PC-3 (cell line): Measurements from ENCODE around the gene TMEM18. TPM values are rescaled to one million over a fixed set of nuclear protein-coding genes. Genes with fewer than 3 reads are reported as not detected.

Experiments used
- ATAC-seq: fragments of 200-7000 bp; cut with Tn5 transposase; 2 replicates; pipeline ENCODE4 v1.9.1; 2020; ENCODE audit warnings: mild to moderate bottlenecking, moderate library complexity
- BruUV-seq: library from RNA; stranded (reverse); fragments of 400-500 nt; replicated peaks from 2 replicates; lab custom pipeline; 2021; lab: Mats Ljungman, UMichigan
- CTCF ChIA-PET: fragments of 300-600 bp; sonication (Branson Sonifier 250); formaldehyde crosslinking; loops from one replicate; lab custom pipeline; 2022; ENCODE audit warnings: antibody characterized with exemption; lab: Charles Lee
- POLR2A ChIA-PET: fragments of 300-600 bp; sonication (Branson Sonifier 250); formaldehyde crosslinking; loops from one replicate; lab custom pipeline; 2022; ENCODE audit warnings: antibody characterized with exemption; ENCODE audit not compliant: unreplicated experiment; lab: Charles Lee
- DNase-seq: peaks from one replicate; pipeline ENCODE4 v3.0.0-alpha.2; 2015
- H2AFZ ChIP-seq: fragments of 300-600 bp; sonication (generic); 2 replicates; pipeline ENCODE4 v1.6.0; 2016; ENCODE audit warnings: antibody characterized with exemption, low read length
- H3F3A ChIP-seq: fragments of 300-600 bp; sonication (generic); one replicate; pipeline ENCODE4 v1.6.0; 2017; ENCODE audit warnings: antibody characterized with exemption, low read length, control low read depth, mild to moderate bottlenecking; ENCODE audit not compliant: unreplicated experiment
- H3K27ac ChIP-seq: fragments of 300-600 bp; sonication (generic); 2 replicates; pipeline ENCODE4 v1.5.1; 2016; ENCODE audit warnings: mild to moderate bottlenecking, low read length
- H3K27me3 ChIP-seq: fragments of 300-600 bp; sonication (generic); 2 replicates; pipeline ENCODE4 v1.6.1; 2016; ENCODE audit warnings: low read length, mixed read lengths
- H3K36me3 ChIP-seq: fragments of 300-600 bp; sonication (generic); 2 replicates; pipeline ENCODE4 v1.6.1; 2016; ENCODE audit warnings: low read depth, mixed run types, low read length, mixed read lengths
- H3K4me1 ChIP-seq: fragments of 300-600 bp; sonication (generic); 2 replicates; pipeline ENCODE4 v1.5.1; 2016; ENCODE audit warnings: low read length; ENCODE audit not compliant: insufficient read depth
- H3K4me2 ChIP-seq: fragments of 300-600 bp; sonication (generic); 2 replicates; pipeline ENCODE4 v1.6.0; 2016; ENCODE audit warnings: low read length
- H3K4me3 ChIP-seq: fragments of 300-600 bp; sonication (generic); 2 replicates; pipeline ENCODE4 v1.5.1; 2016; ENCODE audit warnings: mild to moderate bottlenecking, low read length, mixed read lengths
- H3K79me2 ChIP-seq: fragments of 300-600 bp; sonication (generic); 2 replicates; pipeline ENCODE4 v1.6.1; 2017; ENCODE audit warnings: low read length, mixed read lengths
- H3K9ac ChIP-seq: fragments of 300-600 bp; sonication (generic); 2 replicates; pipeline ENCODE4 v1.6.0; 2016; ENCODE audit warnings: mild to moderate bottlenecking, low read length
- H3K9me2 ChIP-seq: fragments of 300-600 bp; sonication (generic); replicated peaks from 2 replicates; pipeline ENCODE4 v1.6.1; 2016; ENCODE audit warnings: mixed run types, low read length, mixed read lengths
- H3K9me3 ChIP-seq: fragments of 300-600 bp; sonication (generic); 2 replicates; pipeline ENCODE4 v1.6.1; 2016; ENCODE audit warnings: low read length, mixed read lengths
- H4K20me1 ChIP-seq: fragments of 300-600 bp; sonication (generic); 2 replicates; pipeline ENCODE4 v1.6.1; 2016; ENCODE audit warnings: low read length, mixed read lengths
- EZH2 ChIP-seq: fragments of 300-600 bp; sonication (generic); IDR thresholded peaks from one replicate; pipeline ENCODE4 v1.6.1; 2017; ENCODE audit warnings: antibody characterized with exemption, mild to moderate bottlenecking, low read length; ENCODE audit not compliant: unreplicated experiment
- EZH2phosphoT487 ChIP-seq: fragments of 300-600 bp; sonication (generic); IDR thresholded peaks from 2 replicates; pipeline ENCODE4 v1.6.1; 2018; ENCODE audit warnings: mild to moderate bottlenecking, antibody characterized with exemption, low read length, borderline replicate concordance
- intact Hi-C: fragments of 100-400 bp; cut with micrococcal nuclease; formaldehyde crosslinking; loops from 2 replicates; pipeline ENCODE4 v1.9.0; 2023
- total RNA-seq: library from RNA; depleted of rRNA; stranded (reverse); fragments of >200 nt; gene quantifications from 2 replicates; pipeline ENCODE4 v1.2.3, GENCODE V29; 2014
- TF ChIP-seq, protein P1 (sequence below): fragments of 300-600 bp; sonication (generic); conservative IDR thresholded peaks from 2 replicates; pipeline ENCODE4 v1.5.1; 2017; ENCODE audit warnings: antibody characterized with exemption, low read depth, mild to moderate bottlenecking, low read length

TMEM18 gene
- total RNA-seq, 1 experiment from 2014 or later, result 25.5 TPM

DNA sequence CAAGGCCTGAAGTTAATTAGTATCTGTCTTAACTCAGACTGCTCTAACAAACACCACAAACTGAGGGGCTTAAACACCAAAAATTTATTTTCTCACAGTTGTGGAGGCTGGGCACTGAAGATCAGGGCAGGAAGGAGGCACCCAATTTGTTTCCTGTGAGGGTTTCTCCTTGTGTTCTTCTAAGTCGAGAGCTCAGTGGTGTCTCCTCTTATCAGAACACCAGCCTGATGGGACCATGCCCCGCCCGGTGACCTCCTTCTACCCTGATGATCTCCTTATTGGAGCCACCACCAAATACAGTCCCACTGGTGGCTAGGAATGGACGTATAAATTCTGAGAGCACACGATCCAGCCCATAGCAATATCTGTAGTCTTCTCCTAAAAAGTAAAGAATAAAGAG is 20.5 kb downstream of the TMEM18 start:
- no TSS peak for BruUV-seq
- Histone ChIP-seq H3K27ac (no peak overlapping the region), H3K9me2 (no peaks in the 10 kb centered on the region), H3K4me3 (no peak overlapping the region), H3K9me3 (no peaks in the 10 kb centered on the region), H3K79me2 (no peaks in the 10 kb centered on the region), H3K27me3 (0 out of 2 replicates have a peak, but pooled peaks cover 5% of the 10 kb centered on the region), H3K36me3 (no peaks in the 10 kb centered on the region), H2AFZ (no peak overlapping the region), H3F3A (no peaks in the 10 kb centered on the region), H3K4me2 (no peak overlapping the region), H3K4me1 (no peaks in the 10 kb centered on the region), H3K9ac (no peak overlapping the region), H4K20me1 (no peaks in the 10 kb centered on the region)
- no peak for DNase-seq
- ChIA-PET POLR2A (no interaction called here), CTCF (no interaction called here)
- TF ChIP-seq, protein P1, sequence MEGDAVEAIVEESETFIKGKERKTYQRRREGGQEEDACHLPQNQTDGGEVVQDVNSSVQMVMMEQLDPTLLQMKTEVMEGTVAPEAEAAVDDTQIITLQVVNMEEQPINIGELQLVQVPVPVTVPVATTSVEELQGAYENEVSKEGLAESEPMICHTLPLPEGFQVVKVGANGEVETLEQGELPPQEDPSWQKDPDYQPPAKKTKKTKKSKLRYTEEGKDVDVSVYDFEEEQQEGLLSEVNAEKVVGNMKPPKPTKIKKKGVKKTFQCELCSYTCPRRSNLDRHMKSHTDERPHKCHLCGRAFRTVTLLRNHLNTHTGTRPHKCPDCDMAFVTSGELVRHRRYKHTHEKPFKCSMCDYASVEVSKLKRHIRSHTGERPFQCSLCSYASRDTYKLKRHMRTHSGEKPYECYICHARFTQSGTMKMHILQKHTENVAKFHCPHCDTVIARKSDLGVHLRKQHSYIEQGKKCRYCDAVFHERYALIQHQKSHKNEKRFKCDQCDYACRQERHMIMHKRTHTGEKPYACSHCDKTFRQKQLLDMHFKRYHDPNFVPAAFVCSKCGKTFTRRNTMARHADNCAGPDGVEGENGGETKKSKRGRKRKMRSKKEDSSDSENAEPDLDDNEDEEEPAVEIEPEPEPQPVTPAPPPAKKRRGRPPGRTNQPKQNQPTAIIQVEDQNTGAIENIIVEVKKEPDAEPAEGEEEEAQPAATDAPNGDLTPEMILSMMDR, result no peak
- TF ChIP-seq EZH2 (no peak), EZH2phosphoT487 (no peak)
- ATAC-seq, result no peak
- intact Hi-C loops, result no loop called here

DNA sequence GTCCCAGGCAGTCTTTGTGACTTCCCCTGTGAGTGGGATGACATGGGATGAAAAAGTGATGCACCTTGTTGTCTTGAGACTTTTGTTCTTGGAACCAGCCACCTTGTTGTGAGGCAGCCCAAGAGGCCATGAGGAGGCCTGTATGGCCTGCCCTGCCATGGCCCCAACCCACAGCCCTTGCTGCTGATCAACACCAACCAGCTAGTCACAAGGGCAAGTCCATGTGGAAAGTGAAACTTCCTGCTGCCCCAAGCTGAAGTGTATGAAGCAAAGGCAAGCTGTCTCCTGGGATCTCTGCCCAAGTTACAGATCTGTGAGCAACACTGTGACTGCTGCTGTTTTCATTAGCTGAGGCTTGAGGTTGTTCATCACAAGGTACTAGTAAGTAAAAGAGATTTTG is 21.6 kb downstream of the TMEM18 start:
- POLR2A ChIA-PET, result no interaction called here
- H3K27ac ChIP-seq, result no peak overlapping the region
- no peaks in the 10 kb centered on the region for H4K20me1 ChIP-seq
- ATAC-seq (0 out of 2 replicates have a peak, but pooled peaks have one; percentile 29), DNase-seq (no peak)
- intact Hi-C loops, result no loop called here
- H3F3A ChIP-seq, result no peaks in the 10 kb centered on the region
- BruUV-seq, result no TSS peak
- 0 out of 2 replicates have a peak, but pooled peaks cover 5% of the 10 kb centered on the region for H3K27me3 ChIP-seq
- no peak overlapping the region for H3K9ac ChIP-seq
- CTCF ChIA-PET, result no interaction called here
- no peaks in the 10 kb centered on the region for H3K36me3 ChIP-seq
- no peaks in the 10 kb centered on the region for H3K9me3 ChIP-seq
- no peaks in the 10 kb centered on the region for H3K9me2 ChIP-seq
- H2AFZ ChIP-seq, result no peak overlapping the region
- no peaks in the 10 kb centered on the region for H3K4me1 ChIP-seq
- H3K79me2 ChIP-seq, result no peaks in the 10 kb centered on the region
- no peak overlapping the region for H3K4me3 ChIP-seq
- no peak for TF ChIP-seq EZH2phosphoT487
- TF ChIP-seq EZH2, result no peak
- TF ChIP-seq, protein P1, result no peak
- H3K4me2 ChIP-seq, result no peak overlapping the region

DNA sequence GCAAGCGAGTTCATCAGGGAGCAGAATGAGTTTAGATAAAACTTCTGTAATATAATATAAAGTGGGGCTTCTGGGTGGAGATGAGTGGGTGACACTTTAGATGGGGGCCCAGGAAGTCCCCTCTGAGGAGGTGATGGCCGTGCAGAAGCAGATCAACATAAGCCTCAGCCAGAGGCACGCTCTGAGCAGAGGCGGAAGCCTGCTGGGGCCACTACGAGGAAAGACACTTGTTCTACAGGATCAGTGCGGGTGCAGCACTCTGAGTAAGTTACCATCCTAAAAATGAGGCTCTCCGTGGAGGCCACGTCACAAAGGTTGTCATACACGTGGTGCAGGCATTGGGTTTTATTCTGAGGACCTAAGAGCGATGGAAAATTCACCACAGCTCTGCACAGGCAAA is 22.3 kb downstream of the TMEM18 start:
- ChIA-PET POLR2A (no interaction called here), CTCF (no interaction called here)
- H3F3A ChIP-seq, result no peaks in the 10 kb centered on the region
- H3K9me2 ChIP-seq, result no peaks in the 10 kb centered on the region
- DNase-seq, result no peak
- no peak overlapping the region for H3K9ac ChIP-seq
- H3K9me3 ChIP-seq, result no peaks in the 10 kb centered on the region
- no TSS peak for BruUV-seq
- no peak overlapping the region for H2AFZ ChIP-seq
- H3K79me2 ChIP-seq, result no peaks in the 10 kb centered on the region
- H3K4me2 ChIP-seq, result no peak overlapping the region
- no peak overlapping the region for H3K27ac ChIP-seq
- no peak overlapping the region for H3K4me3 ChIP-seq
- no peak for ATAC-seq
- TF ChIP-seq, protein P1, result no peak
- TF ChIP-seq EZH2phosphoT487, result no peak
- no peaks in the 10 kb centered on the region for H3K36me3 ChIP-seq
- intact Hi-C loops, result no loop called here
- no peaks in the 10 kb centered on the region for H3K4me1 ChIP-seq
- H4K20me1 ChIP-seq, result no peaks in the 10 kb centered on the region
- peaks cover 5% of the 10 kb centered on the region; the same call in 1 of the 2 replicates for H3K27me3 ChIP-seq
